ENCODE data around the gene SLC15A5.

Gene SLC15A5

DNA sequence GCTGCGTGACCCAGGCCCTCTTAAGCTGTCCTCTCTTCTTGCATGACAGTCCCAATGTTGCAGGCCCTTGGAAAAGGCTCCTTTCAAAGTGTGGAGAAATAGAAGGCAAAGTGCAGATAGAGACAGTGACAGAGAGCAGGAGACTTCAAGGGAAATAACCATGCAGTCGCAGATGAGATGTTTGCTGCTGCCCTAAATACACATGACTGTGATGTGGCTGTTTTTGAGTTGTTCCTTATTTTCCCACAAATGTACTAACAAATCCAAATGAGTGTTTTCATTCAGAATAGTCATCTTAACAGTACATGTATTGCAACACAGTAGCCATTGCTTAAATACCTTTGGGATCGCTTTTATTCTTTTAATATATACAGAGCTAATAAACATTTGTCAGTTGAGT is 101.6 kb downstream of the SLC15A5 start:
- DNase-seq (ENCODE audit: low read depth): no peak

DNA sequence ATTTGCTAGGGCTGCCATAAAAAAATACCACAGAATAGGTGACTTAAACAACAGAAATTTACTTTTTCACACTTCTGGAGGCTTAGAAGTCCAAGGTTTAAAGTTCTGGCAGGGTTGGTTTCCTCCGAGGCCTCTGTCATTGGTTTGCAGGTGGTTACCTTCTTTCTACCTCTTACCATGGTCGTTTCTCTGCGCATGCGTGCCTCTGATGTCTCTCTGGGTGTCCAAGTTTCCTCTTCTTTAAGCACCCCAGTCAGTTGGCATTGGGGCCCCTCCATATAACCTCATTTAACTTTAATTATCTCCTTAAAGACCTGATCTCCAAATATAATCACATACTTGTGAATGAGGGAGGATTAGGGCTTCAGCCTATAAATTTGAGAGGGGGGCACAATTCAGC is 103.2 kb downstream of the SLC15A5 start:
- no peak for DNase-seq (ENCODE audit: low read depth)

GRCh38 chr12:16171348-16171747 is 106.1 kb downstream of the SLC15A5 start:
- DNase-seq (ENCODE audit: low read depth): no peak

- no peak for DNase-seq (ENCODE audit: low read depth)
Measured at GRCh38 chr12:16168078-16168477, 109.4 kb downstream of the SLC15A5 start.

GRCh38 chr12:16166563-16167470 is 110.7 kb downstream of the SLC15A5 start:
- DNase-seq (ENCODE audit: low read depth): no peak

DNA sequence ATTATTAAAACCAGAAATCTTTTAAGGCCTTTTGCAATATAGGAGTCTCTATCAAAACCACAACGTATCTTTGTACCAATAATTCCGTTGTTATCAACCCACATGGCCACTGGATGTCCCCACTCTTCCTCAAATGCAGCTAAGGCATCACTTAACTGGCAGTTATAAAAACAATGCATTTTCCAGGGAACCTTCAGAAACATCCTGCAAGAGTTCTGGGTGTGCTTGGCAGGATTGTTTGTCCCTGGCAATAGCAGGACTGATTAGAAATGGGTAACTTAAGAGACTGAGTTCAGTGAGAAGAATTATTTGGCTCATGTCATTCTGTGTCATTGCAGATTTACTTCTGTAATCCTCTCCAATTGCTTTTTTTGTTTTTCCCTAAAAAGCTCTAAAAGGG is 112.0 kb downstream of the SLC15A5 start:
- DNase-seq (ENCODE audit: low read depth): no peak

- no peak for DNase-seq (ENCODE audit: low read depth)
Measured at GRCh38 chr12:16163901-16164300, 113.6 kb downstream of the SLC15A5 start.

DNA sequence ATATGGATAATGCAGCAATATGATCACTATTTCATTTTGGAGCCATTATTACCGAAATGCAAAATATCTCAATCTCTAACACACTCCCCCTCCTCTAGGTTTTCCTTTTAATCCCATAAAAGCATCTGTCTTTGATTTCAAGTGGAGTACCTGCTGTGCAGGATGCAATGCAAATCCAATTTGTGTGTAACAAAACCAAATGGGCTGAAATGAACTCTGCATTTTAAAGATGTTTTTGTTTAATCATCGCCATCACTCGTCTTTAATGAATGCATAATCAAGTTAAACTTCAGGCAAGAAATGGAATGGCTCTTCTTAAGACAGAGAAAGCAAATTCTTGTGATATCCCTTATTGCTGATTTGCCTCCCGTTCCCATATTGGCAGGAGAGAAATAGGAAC is 114.3 kb downstream of the SLC15A5 start:
- no peak for DNase-seq (ENCODE audit: low read depth)

DNA sequence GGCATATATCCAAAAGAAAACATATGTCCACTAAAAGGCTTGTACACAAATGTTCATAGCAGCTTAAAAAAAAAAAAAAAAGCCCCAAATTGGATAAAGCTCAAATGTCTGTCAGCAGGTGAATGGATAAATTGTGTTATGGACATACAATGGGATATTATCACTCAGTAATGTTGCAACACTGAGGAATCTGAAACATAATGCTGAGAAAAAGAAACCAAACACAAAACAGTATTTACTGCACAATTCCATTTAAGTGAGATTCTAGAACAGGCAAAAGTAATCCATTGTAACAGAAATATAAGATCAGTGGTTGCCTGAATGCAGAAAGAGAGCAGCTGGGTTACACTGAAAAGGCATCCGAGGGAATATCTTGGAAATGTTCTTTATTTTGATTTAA is 117.9 kb downstream of the SLC15A5 start:
- no peak for DNase-seq (ENCODE audit: low read depth)

DNA sequence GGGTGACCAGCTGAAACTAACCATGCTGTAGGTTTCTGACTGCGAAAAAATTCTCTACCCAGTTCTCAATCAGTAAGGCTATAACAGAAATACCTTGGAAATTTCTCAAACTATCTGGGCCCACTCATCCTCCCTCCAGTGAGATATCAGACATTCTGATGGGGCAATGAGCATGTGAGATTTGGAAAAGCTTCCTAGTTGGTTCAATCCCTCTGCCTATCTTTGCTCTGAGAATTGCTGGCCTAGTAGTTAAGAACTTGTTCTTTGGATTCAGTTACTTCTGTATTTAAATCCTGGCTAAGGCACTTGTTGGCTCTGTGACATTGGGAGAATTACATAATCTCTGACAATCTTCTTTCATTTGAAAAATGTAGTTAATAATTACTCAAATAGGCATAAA is 119.4 kb downstream of the SLC15A5 start:
- no peak for DNase-seq (ENCODE audit: low read depth)

DNA sequence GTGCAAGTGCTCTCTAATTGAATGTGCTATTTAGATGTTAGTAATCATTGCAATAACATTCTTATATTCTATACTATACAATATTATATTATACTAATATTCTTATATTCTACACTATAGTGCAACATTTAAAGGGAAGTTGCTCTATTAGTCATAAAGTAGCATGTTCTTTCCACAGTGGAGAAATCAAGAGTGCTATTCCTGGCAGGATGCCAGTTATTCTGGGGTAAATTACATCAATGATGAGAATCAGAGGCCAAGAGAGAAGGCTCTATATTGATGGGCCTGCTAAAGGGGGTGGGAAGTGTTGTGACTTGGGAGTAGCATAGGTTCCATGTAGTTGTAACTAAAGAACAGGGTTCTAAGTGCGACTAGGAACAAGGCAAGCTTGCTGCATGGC is 121.5 kb downstream of the SLC15A5 start:
- no peak for DNase-seq (ENCODE audit: low read depth)

DNA sequence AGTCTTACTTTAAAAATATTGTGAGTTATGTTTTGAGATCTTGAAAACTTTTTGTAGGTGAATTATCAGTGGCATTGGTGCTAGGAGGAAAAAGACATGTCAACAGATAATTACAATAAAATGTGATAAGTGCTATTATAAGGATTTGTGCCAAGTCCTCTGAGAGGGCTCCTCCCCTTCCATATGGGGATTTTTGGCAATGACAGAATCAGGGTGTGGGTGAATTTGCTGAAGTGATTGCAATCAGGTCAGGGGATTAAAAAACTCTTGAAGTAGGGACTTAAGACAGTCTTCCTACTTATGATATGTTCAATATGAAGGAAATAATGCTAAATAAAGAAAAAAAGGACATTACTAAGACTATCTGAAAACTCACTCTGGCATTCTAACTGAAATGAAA is 122.5 kb downstream of the SLC15A5 start:
- DNase-seq (ENCODE audit: low read depth): no peak

- no peak for DNase-seq (ENCODE audit: low read depth)
Measured at GRCh38 chr12:16152885-16153673, 124.4 kb downstream of the SLC15A5 start.

DNA sequence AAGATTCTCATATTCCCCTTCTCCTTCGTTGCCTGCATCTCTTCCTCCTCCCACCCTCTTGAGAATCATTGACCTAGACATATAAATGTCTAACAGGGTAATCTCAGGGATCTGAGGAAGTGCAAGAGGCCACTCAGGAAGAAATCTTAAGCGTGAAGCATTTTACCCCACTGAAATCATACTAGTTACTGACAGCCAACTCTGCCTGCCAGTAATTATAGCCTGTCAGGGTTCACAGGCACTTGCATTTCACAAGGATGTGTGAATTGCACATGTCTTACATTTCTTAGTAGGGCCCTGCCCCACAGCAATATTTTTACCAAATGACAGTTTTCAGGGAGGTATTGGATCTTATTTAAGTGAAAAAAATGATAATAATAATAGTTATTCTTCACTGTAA is 127.2 kb downstream of the SLC15A5 start:
- DNase-seq (ENCODE audit: low read depth): no peak

- no peak for DNase-seq (ENCODE audit: low read depth)
Measured at GRCh38 chr12:16148938-16149337, 128.5 kb downstream of the SLC15A5 start.

All from T follicular helper cell (primary cell).